ENCODE data around the gene ARL13B. TPM values are rescaled to one million over a fixed set of nuclear protein-coding genes. Genes with fewer than 3 reads are reported as not detected.

ARL13B gene
- total and polyA plus RNA-seq, 2 of the 8 experiments (the other 6 are each of a cell fraction or from before 2014, with no cell fraction given): 1.5 to 12.7 TPM

DNA sequence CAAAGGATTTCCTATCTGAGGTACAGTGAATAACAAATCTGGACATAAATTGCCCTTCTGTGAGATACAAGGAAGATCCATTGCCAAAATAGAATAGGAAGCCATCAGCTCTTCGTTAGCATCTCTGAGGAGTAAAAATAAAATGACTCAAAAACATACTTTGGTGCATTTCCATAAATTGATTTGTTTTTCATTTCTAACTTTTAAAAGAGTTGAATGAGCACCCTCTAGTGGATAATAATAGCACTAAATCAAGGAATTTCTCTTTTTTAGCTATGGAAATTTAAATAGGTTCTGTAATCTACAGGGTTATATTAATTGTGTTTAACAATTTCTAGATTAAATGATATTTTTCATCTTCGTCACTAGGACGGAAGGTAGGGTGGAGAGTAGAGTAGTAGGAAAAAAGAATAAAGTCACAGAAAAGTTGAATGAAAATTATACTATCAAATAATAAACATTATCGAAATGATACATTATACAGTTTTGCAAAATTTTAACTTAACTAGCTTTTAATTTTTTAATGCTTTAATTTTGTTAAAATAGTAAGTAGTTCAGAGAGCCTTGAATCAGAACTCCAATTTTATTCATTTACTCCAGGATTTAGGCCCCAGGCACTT lies 89.3 kb downstream of the ARL13B start:
- Histone ChIP-seq H2AFZ (ENCODE audit: low read length) (no peak overlapping the region), H2BK15ac (ENCODE audit: low read length) (no peak overlapping the region), H3K27ac (ENCODE audit: low read depth, low read length) (no peak overlapping the region), H2AK5ac (ENCODE audit: low read depth, low read length) (no peak overlapping the region), H3K36me3 (ENCODE audit: control insufficient read depth in 2 of 4, insufficient read depth in 4 of 4, low read length in 3 of 4) (no peaks in the 10 kb centered on the region; a peak in 1 of 8 replicates), H2BK120ac (replicated peaks; ENCODE audit: low read depth, low read length) (no peak overlapping the region), H3K14ac (ENCODE audit: insufficient read length) (no peak overlapping the region), H2BK20ac (ENCODE audit: low read length) (no peak overlapping the region), H3K27me3 (replicated peaks in 1 of 4; ENCODE audit: control insufficient read depth in 3 of 4, extremely low read depth in 1 of 4, insufficient read depth in 3 of 4, low read length in 3 of 4) (no peaks in the 10 kb centered on the region), H3K9me3 (ENCODE audit: insufficient read depth in 2 of 2, low read depth in 1 of 2, low read length in 1 of 2) (peaks cover 0 to 2% of the 10 kb centered on the region in 2 experiments; a peak in 2 of 4 replicates), H2BK5ac (ENCODE audit: low read depth, low read length) (no peak overlapping the region), H3K23ac (ENCODE audit: insufficient read length) (no peak overlapping the region), H3K56ac (replicated peaks; ENCODE audit: insufficient read length, low read depth, low read length) (no peak overlapping the region), H3K18ac (ENCODE audit: extremely low read depth, low read length) (no peak overlapping the region), H4K91ac (replicated peaks; ENCODE audit: insufficient read length, low read length) (no peak overlapping the region), H3K4ac (replicated peaks; ENCODE audit: insufficient read length, low read depth, low read length) (no peak overlapping the region), H4K5ac (ENCODE audit: insufficient read length, low read depth, low read length) (no peak overlapping the region), H3K4me1 (replicated peaks in 1 of 4; ENCODE audit: control insufficient read depth in 3 of 4, insufficient read depth in 4 of 4, low read length in 3 of 4) (no peaks in the 10 kb centered on the region), H3K79me2 (ENCODE audit: control insufficient read depth in 1 of 2, insufficient read depth in 2 of 2, low read length in 2 of 2) (peaks cover 0 to 4% of the 10 kb centered on the region in 2 experiments; a peak in 1 of 4 replicates), H3K9ac (replicated peaks in 1 of 4; ENCODE audit: extremely low read depth in 1 of 4, low read depth in 3 of 4, low read length in 3 of 4) (no peak overlapping the region), H4K20me1 (replicated peaks in 1 of 2; ENCODE audit: control insufficient read depth in 1 of 2, insufficient read depth in 2 of 2, low read length in 2 of 2) (no peaks in the 10 kb centered on the region), H3K79me1 (ENCODE audit: low read depth, low read length) (no peaks in the 10 kb centered on the region), H3K4me2 (ENCODE audit: insufficient read depth in 1 of 2, low read depth in 2 of 2, low read length in 2 of 2) (no peak overlapping the region), H3K4me3 (ENCODE audit: extremely low read depth in 1 of 4, insufficient read depth in 2 of 4, low read depth in 3 of 4, low read length in 4 of 4) (no peak overlapping the region), H2BK12ac (ENCODE audit: low read depth, low read length) (no peak overlapping the region), H4K8ac (ENCODE audit: extremely low read depth, insufficient read depth, low read length) (no peak overlapping the region), H3K23me2 (ENCODE audit: low read depth, low read length) (no peaks in the 10 kb centered on the region)
- CTCF ChIA-PET (ENCODE audit: partially characterized antibody): interaction anchor here (0.5 to 3.0 kb wide), 14 partner anchors 9 to 255 kb away, joined by 3 to 15 read pairs (median 3); no protein-coding TSS in a partner anchor
- DNase-seq (ENCODE audit: low read depth in 1 of 2, low spot score in 2 of 2): no peak
- TF ChIP-seq, protein P1, sequence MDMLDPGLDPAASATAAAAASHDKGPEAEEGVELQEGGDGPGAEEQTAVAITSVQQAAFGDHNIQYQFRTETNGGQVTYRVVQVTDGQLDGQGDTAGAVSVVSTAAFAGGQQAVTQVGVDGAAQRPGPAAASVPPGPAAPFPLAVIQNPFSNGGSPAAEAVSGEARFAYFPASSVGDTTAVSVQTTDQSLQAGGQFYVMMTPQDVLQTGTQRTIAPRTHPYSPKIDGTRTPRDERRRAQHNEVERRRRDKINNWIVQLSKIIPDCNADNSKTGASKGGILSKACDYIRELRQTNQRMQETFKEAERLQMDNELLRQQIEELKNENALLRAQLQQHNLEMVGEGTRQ (IDR thresholded peaks at IDR 0.05; ENCODE audit: low read length): no peak
- peak in 1 of 3 experiments; percentile 36; a peak in 1 of 4 replicates for TF ChIP-seq CTCF (IDR thresholded peaks at IDR 0.05; ENCODE audit: control extremely low read depth in 1 of 3, insufficient read depth in 1 of 3, low read depth in 1 of 3, low read length in 3 of 3)
- TF ChIP-seq RAD21 (IDR thresholded peaks at IDR 0.05 in 1 of 2, conservative IDR thresholded peaks at IDR 0.05 in 1 of 2; ENCODE audit: low read depth in 2 of 2, low read length in 2 of 2): peak in 1 of 2 experiments; percentile 8; a peak in 2 of 4 replicates
- FAIRE-seq: no peak
- POLR2A ChIA-PET (ENCODE audit: partially characterized antibody): no interaction called here
- 71% methylated on average over 4 of the region's 4 CpGs; no CpG with 5 or more reads in 1 of the 2 experiments for WGBS, 2 experiments (ENCODE audit: extremely low coverage in 1 of 2, insufficient coverage in 1 of 2, insufficient read length in 1 of 2, insufficient replicate concordance in 2 of 2, low coverage in 1 of 2, low lambda C conversion rate in 2 of 2, missing lambda C conversion rate in 1 of 2)
